GM21529 (cell line): ENCODE data around the gene MAN1B1.

Source experiments
- ATAC-seq: cut with Tn5 transposase; IDR thresholded peaks from one replicate; pipeline ENCODE4 v1.9.1; 2021; ENCODE audit not compliant: unreplicated experiment

The MAN1B1 gene

GRCh38 chr9:137086531-137087408 is at the start of gene MAN1B1:
TSS of gene MAN1B1 (plus strand) at chr9:137086985. CDS start at chr9:137087000, 15 bp downstream.
- ATAC-seq = peak; percentile 80

DNA sequence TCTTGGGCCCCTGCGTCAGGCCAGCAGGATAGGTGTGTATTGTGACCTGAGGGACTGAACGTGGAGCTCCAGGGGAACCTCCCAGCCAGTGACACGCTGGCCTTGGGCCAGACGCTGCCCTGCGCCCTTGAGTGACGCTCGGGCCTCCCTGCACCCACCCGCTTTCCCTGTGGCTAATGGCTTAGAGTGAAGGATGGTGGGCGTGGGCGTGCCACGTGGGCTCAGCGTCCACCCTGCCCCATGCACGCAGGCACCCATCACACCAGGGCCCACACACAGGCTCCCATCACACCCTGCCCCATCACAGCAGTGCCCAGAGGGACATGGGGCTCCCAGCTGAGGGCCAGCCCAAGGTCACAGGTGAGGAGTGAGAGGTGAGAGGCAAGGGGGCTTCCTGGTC is 49.8 kb upstream of the MAN1B1 start:
- no peak for ATAC-seq

GRCh38 chr9:137037483-137037882 is 49.3 kb upstream of the MAN1B1 start:
- no peak for ATAC-seq

DNA sequence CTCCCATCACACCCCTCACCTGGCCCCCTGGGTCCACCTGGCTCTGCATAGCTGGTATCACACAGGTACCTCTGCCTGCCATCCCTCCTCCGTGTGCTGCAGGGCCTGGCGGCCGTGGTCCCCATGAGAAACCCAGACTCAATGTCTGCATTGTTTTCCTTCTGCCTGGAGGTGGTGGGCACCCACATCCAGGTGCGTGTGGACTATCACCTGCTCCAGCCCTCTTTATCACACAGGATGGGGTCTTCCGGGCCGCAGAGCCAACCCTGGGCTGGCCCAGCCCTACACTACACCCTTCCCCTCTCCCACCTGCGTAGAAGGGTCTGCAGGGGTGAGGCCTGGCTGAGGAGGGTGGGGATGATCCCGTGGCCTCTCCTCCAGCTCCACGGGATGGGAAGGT is 47.9 kb upstream of the MAN1B1 start:
- ATAC-seq = no peak

DNA sequence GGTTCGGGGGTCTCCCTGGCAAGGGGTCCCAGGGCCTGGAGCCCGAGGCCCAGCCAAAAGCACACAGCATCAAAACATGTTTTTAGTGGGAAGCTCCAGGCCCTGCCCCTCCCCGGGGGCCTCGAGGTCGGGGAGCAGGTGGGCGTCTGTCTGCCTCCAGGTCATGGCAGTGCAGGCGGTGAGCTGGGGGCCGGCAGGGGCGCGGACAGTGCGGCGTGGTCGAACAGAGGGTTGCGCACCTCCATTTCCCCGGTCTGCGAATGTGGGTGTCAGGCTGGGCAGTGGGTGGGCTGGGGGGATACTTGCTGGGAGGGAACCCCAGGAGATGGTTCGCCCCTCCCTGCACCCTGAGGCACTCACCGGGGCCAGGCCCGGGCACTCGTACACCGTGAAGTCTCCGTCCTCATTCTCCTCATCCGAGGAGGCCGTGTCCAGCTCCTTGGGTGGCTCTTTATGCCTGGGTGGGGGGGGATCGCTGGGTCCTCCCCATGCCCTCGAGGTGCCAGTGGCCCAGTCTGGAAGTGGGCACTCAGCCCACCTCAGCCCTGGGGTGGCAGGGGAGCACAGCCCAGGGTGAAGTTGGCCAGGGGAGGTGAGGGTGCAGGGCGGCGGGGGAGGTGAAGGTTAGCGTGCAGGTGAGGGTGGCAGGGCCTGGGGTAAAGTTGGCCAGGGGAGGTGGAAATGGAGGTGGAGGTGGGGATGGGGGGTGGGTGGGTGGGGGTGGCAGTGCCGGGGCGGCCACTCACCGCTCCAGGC is 47.0 kb upstream of the MAN1B1 start:
- no peak for ATAC-seq

GRCh38 chr9:137040568-137040967 is 46.2 kb upstream of the MAN1B1 start:
- ATAC-seq = no peak

DNA sequence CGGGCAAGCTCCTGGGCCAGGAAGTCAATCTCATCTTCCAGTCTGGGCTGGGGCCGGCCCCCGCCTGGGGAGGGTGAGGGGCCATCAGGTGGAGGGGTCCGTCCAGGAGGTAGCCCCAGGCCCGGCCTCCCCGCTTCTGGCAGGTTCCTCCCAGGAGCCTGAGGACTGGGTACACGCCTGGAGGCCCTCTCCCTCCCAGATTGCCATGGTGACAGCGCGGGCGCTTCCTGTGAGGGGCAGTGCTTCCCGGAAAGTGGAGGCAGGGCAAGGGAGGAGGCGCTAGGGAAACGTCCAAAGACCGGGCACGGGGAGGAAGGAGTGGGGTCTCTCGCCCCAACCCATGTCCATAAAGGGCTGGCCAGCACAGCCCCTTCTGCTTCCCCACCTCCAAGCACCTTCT is 45.7 kb upstream of the MAN1B1 start:
- ATAC-seq = no peak

- no peak for ATAC-seq
These were observed 43.7 kb upstream of the MAN1B1 start for GRCh38 chr9:137042751-137043727.

DNA sequence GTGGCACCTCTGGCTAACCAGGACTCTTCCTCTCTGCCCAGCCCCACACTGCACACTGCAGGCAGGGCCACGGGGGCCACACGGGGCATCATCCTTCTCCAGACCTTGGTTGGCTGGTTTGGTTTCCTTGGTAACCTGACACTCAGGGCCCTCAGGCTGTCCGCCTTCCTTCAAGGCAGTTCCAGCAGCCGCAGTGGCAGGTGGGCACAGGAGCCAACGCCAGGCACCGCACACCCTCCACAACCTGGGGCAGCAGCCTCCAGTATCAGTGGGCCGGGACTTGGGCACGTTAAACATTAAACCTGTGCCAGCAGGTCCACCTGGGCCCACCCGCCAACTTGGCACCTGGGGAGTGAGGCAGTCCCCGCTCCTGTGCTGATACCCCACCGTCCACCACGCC is 42.7 kb upstream of the MAN1B1 start:
- no peak for ATAC-seq

DNA sequence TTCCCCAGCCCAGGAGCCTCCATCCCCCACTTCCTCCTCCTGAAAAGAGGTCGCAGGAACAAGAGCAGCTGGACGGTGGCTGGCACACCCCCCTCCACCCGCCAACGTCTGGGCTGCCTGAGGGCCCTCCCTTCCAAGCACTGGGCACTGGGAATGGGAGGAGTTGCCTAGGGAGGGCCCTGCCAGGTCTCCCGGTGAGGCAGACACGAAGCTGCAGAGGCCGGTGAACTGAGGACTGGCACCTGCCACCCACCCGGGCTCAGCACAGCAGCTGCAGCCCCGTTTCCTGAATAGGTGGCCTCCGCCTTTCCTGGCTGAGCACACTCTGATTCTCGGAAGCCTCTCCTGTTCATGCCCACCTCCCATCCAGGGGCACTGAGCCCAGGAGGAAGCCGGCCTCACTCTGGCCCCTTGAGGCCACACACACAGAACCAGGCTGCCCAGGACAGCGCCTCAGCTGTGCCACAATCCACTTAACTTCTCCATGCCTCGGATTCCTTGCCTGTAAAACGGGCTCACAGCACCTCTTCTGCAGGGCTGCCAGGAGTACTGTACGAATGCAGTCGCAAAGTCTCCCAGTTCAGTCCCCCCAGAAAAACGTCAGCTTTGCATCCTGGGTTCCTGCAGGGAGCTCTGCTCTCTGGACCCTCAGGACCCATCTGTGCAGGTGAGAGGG is 42.1 kb upstream of the MAN1B1 start:
- ATAC-seq = no peak

- ATAC-seq = no peak
These were observed 41.3 kb upstream of the MAN1B1 start for GRCh38 chr9:137045294-137046087.

DNA sequence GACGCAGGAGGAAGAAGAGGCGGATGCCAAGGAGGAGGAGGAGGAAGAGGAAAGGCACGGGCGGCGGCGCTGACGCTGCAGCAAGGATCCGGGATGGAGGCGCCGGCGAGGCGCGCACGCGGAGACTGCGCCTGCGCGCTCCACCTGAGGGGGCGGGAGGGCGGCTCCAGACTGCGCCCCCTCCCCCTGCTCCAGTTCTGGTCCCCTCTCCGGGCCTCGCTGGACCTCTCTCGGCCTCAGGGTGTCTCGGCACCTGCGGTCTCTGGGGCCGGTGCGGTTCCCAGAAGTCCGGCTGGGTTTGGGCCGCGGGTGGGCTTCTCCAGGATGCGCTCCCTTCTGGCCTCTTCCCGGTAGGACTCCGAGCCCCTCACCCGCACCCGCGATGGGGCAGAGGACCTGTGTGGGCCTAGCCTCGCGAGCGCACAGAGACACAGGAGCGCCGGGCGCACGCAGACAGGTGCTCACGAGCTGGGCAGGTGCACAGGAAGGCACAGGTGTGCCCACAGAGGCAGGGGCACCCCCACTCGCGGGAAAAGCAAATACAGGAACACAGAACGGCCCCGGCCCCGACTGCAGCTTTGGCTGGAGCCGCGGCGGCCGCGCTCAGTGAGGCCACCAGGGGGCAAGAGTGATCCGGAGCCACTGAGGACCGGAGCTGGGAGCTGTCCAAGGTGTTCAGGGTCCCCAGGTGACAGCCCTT is 40.5 kb upstream of the MAN1B1 start, which contains the start of gene NPDC1:
NPDC1 (minus strand) TSS at position 90 of the 700 bp plus-strand sequence. CDS start 188 bp downstream, outside the sequence.
- peak; percentile 59 for ATAC-seq

DNA sequence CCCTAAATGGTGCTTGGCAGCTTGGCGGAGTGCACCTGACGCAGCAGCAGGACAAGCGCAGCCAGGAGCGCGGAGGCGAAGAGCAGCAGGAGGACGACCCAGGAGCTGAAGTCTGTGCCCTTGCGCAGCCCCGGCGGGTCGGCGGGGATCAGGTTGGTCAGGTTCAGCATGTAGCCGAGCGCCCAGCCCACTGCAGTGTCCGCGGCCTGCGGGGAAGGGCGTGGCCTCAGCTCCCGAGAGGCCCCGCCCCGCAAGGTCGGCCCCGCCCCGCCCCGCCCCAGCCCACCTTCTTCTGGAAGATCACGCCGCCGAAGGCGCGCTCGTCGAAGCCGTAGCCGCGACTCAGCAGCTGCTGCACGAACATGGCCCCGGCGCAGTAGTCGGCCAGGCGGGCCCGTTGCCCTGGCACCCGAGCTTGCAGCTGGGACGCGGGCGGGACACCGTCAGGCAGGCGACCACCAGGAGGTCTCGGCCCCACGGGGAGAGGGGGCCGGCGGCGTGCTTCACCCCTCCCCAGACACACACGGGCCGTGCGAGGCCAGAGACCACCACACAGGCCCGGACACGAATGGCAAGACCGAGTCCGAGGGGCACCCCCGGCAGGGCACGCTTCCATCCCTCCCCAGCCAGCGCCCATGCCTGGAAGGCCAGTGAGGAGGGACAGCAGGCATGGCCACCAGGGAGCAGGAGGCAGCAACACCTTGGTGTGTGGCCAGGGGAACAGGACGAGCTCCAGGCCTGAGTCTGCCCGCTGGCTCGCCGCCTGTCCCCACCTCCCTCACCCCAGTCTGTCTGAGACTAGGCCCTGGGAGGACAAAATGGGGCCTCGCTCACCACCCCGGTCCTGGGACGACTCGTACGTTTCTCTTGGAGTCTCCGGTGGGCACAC is 37.9 kb upstream of the MAN1B1 start:
- no peak for ATAC-seq

DNA sequence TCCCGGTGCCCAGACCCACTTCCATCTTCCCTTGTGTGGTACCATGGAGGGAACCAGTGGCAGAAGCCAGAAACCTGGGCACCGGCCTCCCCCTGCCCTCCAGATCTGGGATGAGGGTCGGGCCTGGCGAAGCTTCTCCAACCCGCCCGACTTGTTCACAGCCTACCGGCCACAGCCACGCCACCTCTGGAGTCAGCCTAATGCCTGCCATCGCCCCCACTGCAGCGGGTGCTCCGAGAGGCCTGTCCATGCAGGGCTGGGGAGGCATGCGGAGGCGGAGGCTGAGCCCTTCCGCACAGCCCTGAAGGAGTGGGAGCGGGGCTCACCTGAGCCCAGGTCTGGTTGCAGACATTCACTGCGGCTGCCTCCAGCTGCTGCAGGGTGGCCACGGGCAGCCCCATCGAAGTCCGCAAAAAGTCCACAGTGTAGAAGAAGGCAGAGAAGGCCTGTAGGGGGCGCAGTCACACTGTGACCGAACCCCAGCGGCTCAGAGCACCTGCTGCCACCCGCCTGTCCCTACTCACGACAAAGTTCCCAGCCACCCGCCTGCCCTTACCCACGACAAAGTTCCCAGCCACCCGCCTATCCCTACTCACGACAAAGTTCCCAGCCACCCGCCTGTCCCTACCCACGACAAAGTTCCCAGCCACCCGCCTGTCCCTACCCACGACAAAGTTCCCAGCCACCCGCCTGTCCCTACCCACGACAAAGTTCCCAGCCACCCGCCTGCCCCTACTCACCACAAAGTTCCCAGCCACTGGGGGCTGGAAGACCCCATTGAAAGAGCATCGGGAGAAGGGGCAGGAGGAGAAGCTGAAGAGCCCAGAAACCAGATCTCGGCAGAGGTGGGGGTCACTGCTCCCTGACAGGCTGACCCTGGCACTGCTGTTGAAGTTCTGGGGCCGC is 37.0 kb upstream of the MAN1B1 start:
- ATAC-seq = no peak

- ATAC-seq = no peak
These were observed 36.2 kb upstream of the MAN1B1 start for GRCh38 chr9:137050570-137050969.

GRCh38 chr9:137051145-137051724 is 35.5 kb upstream of the MAN1B1 start:
- no peak for ATAC-seq
